CD4-positive, alpha-beta T cell treated with Interleukin-12 subunit alpha and Interleukin-12 subunit beta, for 1 hour (primary cell): ENCODE results near the gene FTSJ1.

Experiments
- DNase-seq: peaks from one replicate; pipeline ENCODE4 v3.0.0-alpha.2; 2020

FTSJ1 gene

GRCh38 chrX:48471504-48471903, 4.5 kb upstream of the FTSJ1 start:
- DNase-seq, result no peak

GRCh38 chrX:48472225-48472624, 3.8 kb upstream of the FTSJ1 start:
- no peak for DNase-seq

GRCh38 chrX:48472851-48473703, 2.9 kb upstream of the FTSJ1 start:
- no peak for DNase-seq

- DNase-seq, result no peak
Measured at GRCh38 chrX:48473704-48473990, 2.4 kb upstream of the FTSJ1 start.

- DNase-seq, result no peak
Measured at GRCh38 chrX:48474127-48474526, 1.9 kb upstream of the FTSJ1 start.

- DNase-seq, result no peak
Measured at GRCh38 chrX:48474581-48474980, 1.4 kb upstream of the FTSJ1 start.

GRCh38 chrX:48475296-48475695, 703 bp upstream of the FTSJ1 start:
- DNase-seq, result no peak

GRCh38 chrX:48476919-48477318, 920 bp downstream of the FTSJ1 start:
- DNase-seq, result no peak

- DNase-seq, result no peak
Measured at GRCh38 chrX:48477960-48478755, 2.2 kb downstream of the FTSJ1 start.

- no peak for DNase-seq
Measured at GRCh38 chrX:48478806-48479205, 2.8 kb downstream of the FTSJ1 start.

- DNase-seq, result no peak
Measured at GRCh38 chrX:48480142-48480541, 4.1 kb downstream of the FTSJ1 start.

GRCh38 chrX:48480583-48480982, 4.6 kb downstream of the FTSJ1 start:
- no peak for DNase-seq

GRCh38 chrX:48482526-48482925, 6.5 kb downstream of the FTSJ1 start:
- no peak for DNase-seq

GRCh38 chrX:48487362-48487798, 11.4 kb downstream of the FTSJ1 start:
- no peak for DNase-seq

- DNase-seq, result no peak
Measured at GRCh38 chrX:48488034-48488433, 12.0 kb downstream of the FTSJ1 start.

GRCh38 chrX:48489296-48489695, 13.3 kb downstream of the FTSJ1 start:
- no peak for DNase-seq

GRCh38 chrX:48489892-48490291, 13.9 kb downstream of the FTSJ1 start:
- DNase-seq, result no peak

- DNase-seq, result no peak
Measured at GRCh38 chrX:48490661-48491060, 14.7 kb downstream of the FTSJ1 start.

- no peak for DNase-seq
Measured at GRCh38 chrX:48491809-48492208, 15.8 kb downstream of the FTSJ1 start.

- DNase-seq, result no peak
Measured at GRCh38 chrX:48492293-48492910, 16.4 kb downstream of the FTSJ1 start.

- peak; percentile 10 for DNase-seq
Measured at GRCh38 chrX:48493890-48494364, 17.9 kb downstream of the FTSJ1 start.

- no peak for DNase-seq
Measured at GRCh38 chrX:48496660-48497059, 20.7 kb downstream of the FTSJ1 start.

- no peak for DNase-seq
Measured at GRCh38 chrX:48497871-48498270, 21.9 kb downstream of the FTSJ1 start.

- DNase-seq, result no peak
Measured at GRCh38 chrX:48498374-48498809, 22.4 kb downstream of the FTSJ1 start.
